ENCODE results near the gene UBE4A.
"Not testable (repeated sequence)": the region's sequence is repeated elsewhere in the genome, so short reads cannot be mapped to it uniquely, and the experiment has no call there.

Gene UBE4A

GRCh38 chr11:118412921-118413320, 53.5 kb downstream of the UBE4A start:
- Histone ChIP-seq H3K27me3 (replicated peaks; ENCODE audit: insufficient read depth, low read length) (no peaks in the 10 kb centered on the region), H3K27ac (ENCODE audit: low read length) (no peak overlapping the region), H3K4me2 (ENCODE audit: low read depth, low read length) (no peak overlapping the region), H3K9me3 (replicated peaks; ENCODE audit: insufficient read depth, low read length) (no peaks in the 10 kb centered on the region), H3K9ac (ENCODE audit: low read length) (no peak overlapping the region), H3K9me2 (replicated peaks; ENCODE audit: insufficient read depth, low read length) (no peaks in the 10 kb centered on the region), H3K4me1 (ENCODE audit: low read length) (no peaks in the 10 kb centered on the region), H3K36me3 (replicated peaks; ENCODE audit: insufficient read depth, low read length) (no peaks in the 10 kb centered on the region), H3F3A (ENCODE audit: insufficient read depth, low read length) (no peaks in the 10 kb centered on the region), H2AFZ (ENCODE audit: low read length) (no peak overlapping the region), H3K79me2 (ENCODE audit: low read length) (peaks cover 25% of the 10 kb centered on the region), H3K4me3 (ENCODE audit: low read length) (no peak overlapping the region), H4K20me1 (ENCODE audit: insufficient read depth, low read length) (no peaks in the 10 kb centered on the region)
- DNase-seq, result no peak
- no peak for TF ChIP-seq CTCF (IDR thresholded peaks at IDR 0.05; ENCODE audit: low read length)
- TF ChIP-seq EZH2phosphoT487 (IDR thresholded peaks at IDR 0.05; ENCODE audit: low read length), result no peak
- TF ChIP-seq EZH2 (optimal IDR thresholded peaks at IDR 0.05; ENCODE audit: low read depth, low read length), result no peak

- Histone ChIP-seq H3K9ac (ENCODE audit: low read length) (no peak overlapping the region), H3K4me2 (ENCODE audit: low read depth, low read length) (no peak overlapping the region), H3K9me2 (replicated peaks; ENCODE audit: insufficient read depth, low read length) (no peaks in the 10 kb centered on the region), H2AFZ (ENCODE audit: low read length) (no peak overlapping the region), H3K27me3 (replicated peaks; ENCODE audit: insufficient read depth, low read length) (no peaks in the 10 kb centered on the region), H3K9me3 (replicated peaks; ENCODE audit: insufficient read depth, low read length) (no peaks in the 10 kb centered on the region), H4K20me1 (ENCODE audit: insufficient read depth, low read length) (no peaks in the 10 kb centered on the region), H3F3A (ENCODE audit: insufficient read depth, low read length) (no peaks in the 10 kb centered on the region), H3K36me3 (replicated peaks; ENCODE audit: insufficient read depth, low read length) (no peaks in the 10 kb centered on the region), H3K4me1 (ENCODE audit: low read length) (no peaks in the 10 kb centered on the region), H3K79me2 (ENCODE audit: low read length) (peaks cover 5% of the 10 kb centered on the region), H3K27ac (ENCODE audit: low read length) (no peak overlapping the region), H3K4me3 (ENCODE audit: low read length) (no peak overlapping the region)
- TF ChIP-seq CTCF (IDR thresholded peaks at IDR 0.05; ENCODE audit: low read length), result no peak
- TF ChIP-seq EZH2 (optimal IDR thresholded peaks at IDR 0.05; ENCODE audit: low read depth, low read length), result no peak
- TF ChIP-seq EZH2phosphoT487 (IDR thresholded peaks at IDR 0.05; ENCODE audit: low read length), result no peak
- DNase-seq, result no peak
Observed at GRCh38 chr11:118415062-118415738, 55.8 kb downstream of the UBE4A start.

- no peaks in the 10 kb centered on the region for H3K36me3 ChIP-seq (replicated peaks; ENCODE audit: insufficient read depth, low read length)
- H3K9me2 ChIP-seq (replicated peaks; ENCODE audit: insufficient read depth, low read length), result no peaks in the 10 kb centered on the region
- no peaks in the 10 kb centered on the region for H3K9me3 ChIP-seq (replicated peaks; ENCODE audit: insufficient read depth, low read length)
- no peak overlapping the region for H3K4me3 ChIP-seq (ENCODE audit: low read length)
- no peak overlapping the region for H3K4me2 ChIP-seq (ENCODE audit: low read depth, low read length)
- no peak for DNase-seq
- H3K27ac ChIP-seq (ENCODE audit: low read length), result no peak overlapping the region
- no peaks in the 10 kb centered on the region for H3K27me3 ChIP-seq (replicated peaks; ENCODE audit: insufficient read depth, low read length)
- H3K4me1 ChIP-seq (ENCODE audit: low read length), result no peaks in the 10 kb centered on the region
- H3K79me2 ChIP-seq (ENCODE audit: low read length), result no peaks in the 10 kb centered on the region
- no peak overlapping the region for H2AFZ ChIP-seq (ENCODE audit: low read length)
- H3K9ac ChIP-seq (ENCODE audit: low read length), result no peak overlapping the region
- H3F3A ChIP-seq (ENCODE audit: insufficient read depth, low read length), result no peaks in the 10 kb centered on the region
- H4K20me1 ChIP-seq (ENCODE audit: insufficient read depth, low read length), result no peaks in the 10 kb centered on the region
- TF ChIP-seq EZH2phosphoT487 (IDR thresholded peaks at IDR 0.05; ENCODE audit: low read length) (no peak), CTCF (IDR thresholded peaks at IDR 0.05; ENCODE audit: low read length) (no peak), EZH2 (optimal IDR thresholded peaks at IDR 0.05; ENCODE audit: low read depth, low read length) (no peak)
Observed at GRCh38 chr11:118415739-118416068, 56.3 kb downstream of the UBE4A start.

- H3K4me1 ChIP-seq (ENCODE audit: low read length); H3K9me3 ChIP-seq (replicated peaks; ENCODE audit: insufficient read depth, low read length); H3K27ac ChIP-seq (ENCODE audit: low read length); H3K9ac ChIP-seq (ENCODE audit: low read length); H3K9me2 ChIP-seq (replicated peaks; ENCODE audit: insufficient read depth, low read length); DNase-seq; H3K4me2 ChIP-seq (ENCODE audit: low read depth, low read length); H2AFZ ChIP-seq (ENCODE audit: low read length); H3K36me3 ChIP-seq (replicated peaks; ENCODE audit: insufficient read depth, low read length); H3K79me2 ChIP-seq (ENCODE audit: low read length); H3K4me3 ChIP-seq (ENCODE audit: low read length); H3F3A ChIP-seq (ENCODE audit: insufficient read depth, low read length); H4K20me1 ChIP-seq (ENCODE audit: insufficient read depth, low read length); H3K27me3 ChIP-seq (replicated peaks; ENCODE audit: insufficient read depth, low read length): not testable (repeated sequence)
Observed at GRCh38 chr11:118416900-118417299, 57.5 kb downstream of the UBE4A start.

Measured in MM.1S (cell line).